ENCODE results near the gene KANSL2. TPM values are rescaled to one million over a fixed set of nuclear protein-coding genes. Genes with fewer than 3 reads are reported as not detected.
A peak's percentile ranks its signal among the peaks of the same experiment; 100 is the strongest.

The KANSL2 gene
- total and polyA plus RNA-seq, 2 of the 4 experiments (the other 2 are of a cell fraction) = 25.2 to 47.5 TPM

DNA sequence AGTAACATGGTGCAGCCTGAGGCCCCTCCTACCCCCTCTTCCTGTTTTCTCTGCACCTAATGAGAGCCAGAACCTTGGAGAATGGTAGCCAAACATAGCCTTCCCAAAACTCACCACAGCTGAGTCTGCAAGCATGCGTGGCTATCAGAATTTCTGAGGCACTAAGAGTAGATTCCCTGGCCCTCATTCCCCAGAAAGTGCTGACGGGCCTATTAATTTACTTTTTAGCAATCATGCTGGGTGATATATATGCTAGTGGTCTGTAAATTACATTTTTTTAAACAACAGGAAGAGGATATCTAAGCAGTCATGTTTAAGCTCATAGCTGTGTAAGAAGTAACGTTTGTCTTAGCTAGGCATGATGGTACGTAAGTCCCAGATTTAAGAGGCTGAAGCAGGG, 30.4 kb downstream of the KANSL2 start:
- Histone ChIP-seq H2AK9ac (replicated peaks; ENCODE audit: low read depth, low read length, poor library complexity) (no peak overlapping the region), H3K4me1 (ENCODE audit: control insufficient read depth, insufficient read depth, low read length) (no peaks in the 10 kb centered on the region), H2BK15ac (ENCODE audit: low read depth, low read length) (no peak overlapping the region), H3K4me3 (ENCODE audit: insufficient read depth, low read depth, low read length) (no peak overlapping the region), H2AFZ (replicated peaks; ENCODE audit: low read length, poor library complexity) (no peak overlapping the region), H2BK20ac (ENCODE audit: low read depth, low read length) (no peak overlapping the region), H3K9me3 (ENCODE audit: control insufficient read depth, insufficient read depth, low read length) (no peaks in the 10 kb centered on the region), H2BK5ac (ENCODE audit: low read depth, low read length, poor library complexity, severe bottlenecking) (no peak overlapping the region), H3K27ac (ENCODE audit: insufficient read depth, low read length) (no peak overlapping the region), H2BK120ac (ENCODE audit: low read depth, low read length) (no peak overlapping the region), H3K23ac (ENCODE audit: low read depth, low read length) (no peak overlapping the region), H4K91ac (ENCODE audit: insufficient read depth, low read depth, low read length) (no peak overlapping the region), H3K79me1 (ENCODE audit: low read depth in 1 of 2, low read length in 2 of 2) (peaks cover 0 to 6% of the 10 kb centered on the region in 2 experiments; a peak in 1 of 4 replicates), H3K56ac (ENCODE audit: extremely low read depth, insufficient read depth, low read length) (no peak overlapping the region), H4K20me1 (ENCODE audit: insufficient read depth, low read length) (no peaks in the 10 kb centered on the region), H3K14ac (replicated peaks; ENCODE audit: low read depth, low read length) (no peak overlapping the region), H4K5ac (ENCODE audit: low read depth, low read length) (no peak overlapping the region), H3K18ac (ENCODE audit: low read depth, low read length) (no peak overlapping the region), H3K27me3 (ENCODE audit: control insufficient read depth, insufficient read depth, low read length) (no peaks in the 10 kb centered on the region), H2AK5ac (ENCODE audit: low read depth, low read length) (no peak overlapping the region), H3K9ac (ENCODE audit: low read depth, low read length) (no peak overlapping the region), H3K36me3 (ENCODE audit: control insufficient read depth, insufficient read depth, low read length) (peaks cover 34% of the 10 kb centered on the region), H3K9me1 (ENCODE audit: insufficient read depth, low read length) (no peaks in the 10 kb centered on the region), H4K8ac (ENCODE audit: low read depth in 2 of 2, low read length in 2 of 2) (no peak overlapping the region), H3K4me2 (ENCODE audit: low read depth, low read length) (no peak overlapping the region), H3K4ac (ENCODE audit: low read depth, low read length) (no peak overlapping the region)
- in situ Hi-C loops (cut with MboI; ENCODE audit: low sequenced_read_pairs) (no loop called here), intact Hi-C loops (cut with micrococcal nuclease) (no loop called here), dilution Hi-C loops (cut with HindIII; ENCODE audit: low sequenced_read_pairs, unreplicated experiment) (no loop called here)
- CTCF ChIA-PET = no interaction called here
- 60% methylated on average over 1 of the region's 4 CpGs; no CpG with 5 or more reads in 1 of the 2 experiments for WGBS, 2 experiments (ENCODE audit: extremely low coverage in 2 of 2, insufficient read length in 1 of 2)
- POLR2A ChIA-PET (ENCODE audit: unreplicated experiment) = no interaction called here
- BruUV-seq (replicated peaks) = no TSS peak
- ATAC-seq (ENCODE audit: low read depth) (peak; percentile 48; the same call in 1 of the 2 replicates), DNase-seq (no peak)
- TF ChIP-seq RCOR1 (IDR thresholded peaks at IDR 0.05; ENCODE audit: insufficient replicate concordance, low read length) (no peak), RFX5 (IDR thresholded peaks at IDR 0.05; ENCODE audit: low read depth, low read length) (no peak), CTCF (conservative IDR thresholded peaks at IDR 0.05; ENCODE audit: low read depth, low read length) (no peak), MAZ (IDR thresholded peaks at IDR 0.05; ENCODE audit: borderline replicate concordance, low read depth, low read length) (no peak), MXI1 (IDR thresholded peaks at IDR 0.05; ENCODE audit: borderline replicate concordance, low read depth, low read length) (no peak), CEBPB (IDR thresholded peaks at IDR 0.05; ENCODE audit: low read depth, low read length) (no peak), CHD1 (IDR thresholded peaks at IDR 0.05; ENCODE audit: low read depth, low read length) (no peak), SMC3 (IDR thresholded peaks at IDR 0.05; ENCODE audit: low read depth, low read length) (no peak), RAD21 (IDR thresholded peaks at IDR 0.05; ENCODE audit: low read length) (no peak), POLR2A (IDR thresholded peaks at IDR 0.05; ENCODE audit: low read depth, low read length) (no peak), ELK1 (IDR thresholded peaks at IDR 0.05; ENCODE audit: borderline replicate concordance, low read depth, low read length) (no peak), BHLHE40 (IDR thresholded peaks at IDR 0.05; ENCODE audit: low read depth, low read length) (no peak)
- TF ChIP-seq, protein P1, sequence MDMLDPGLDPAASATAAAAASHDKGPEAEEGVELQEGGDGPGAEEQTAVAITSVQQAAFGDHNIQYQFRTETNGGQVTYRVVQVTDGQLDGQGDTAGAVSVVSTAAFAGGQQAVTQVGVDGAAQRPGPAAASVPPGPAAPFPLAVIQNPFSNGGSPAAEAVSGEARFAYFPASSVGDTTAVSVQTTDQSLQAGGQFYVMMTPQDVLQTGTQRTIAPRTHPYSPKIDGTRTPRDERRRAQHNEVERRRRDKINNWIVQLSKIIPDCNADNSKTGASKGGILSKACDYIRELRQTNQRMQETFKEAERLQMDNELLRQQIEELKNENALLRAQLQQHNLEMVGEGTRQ (IDR thresholded peaks at IDR 0.05; ENCODE audit: low read depth, low read length) = no peak

All from IMR-90 (cell line).